Measurements from ENCODE around the gene ANKRD55.
"Not testable (repeated sequence)": the region's sequence is repeated elsewhere in the genome, so short reads cannot be mapped to it uniquely, and the experiment has no call there.

Gene ANKRD55

GRCh38 chr5:56233230-56233629 lies at the start of gene ANKRD55:
ANKRD55 (minus strand) TSS chr5:56233330; CDS start chr5:56232913, 417 bp downstream.
- DNase-seq (ENCODE audit: low read depth): no peak

GRCh38 chr5:56282216-56282615 lies 49.1 kb upstream of the ANKRD55 start:
- DNase-seq (ENCODE audit: low read depth): no peak

GRCh38 chr5:56281489-56282165 lies 48.5 kb upstream of the ANKRD55 start:
- DNase-seq (ENCODE audit: low read depth): no peak

- no peak for DNase-seq (ENCODE audit: low read depth)
Observed at GRCh38 chr5:56279979-56280378, 46.8 kb upstream of the ANKRD55 start.

- no peak for DNase-seq (ENCODE audit: low read depth)
Observed at GRCh38 chr5:56279291-56279690, 46.2 kb upstream of the ANKRD55 start.

- DNase-seq (ENCODE audit: low read depth): no peak
Observed at GRCh38 chr5:56278335-56278753, 45.2 kb upstream of the ANKRD55 start.

GRCh38 chr5:56277573-56277972 lies 44.4 kb upstream of the ANKRD55 start:
- DNase-seq (ENCODE audit: low read depth): no peak

- no peak for DNase-seq (ENCODE audit: low read depth)
Observed at GRCh38 chr5:56273376-56273955, 40.3 kb upstream of the ANKRD55 start.

GRCh38 chr5:56272765-56273164 lies 39.6 kb upstream of the ANKRD55 start:
- DNase-seq (ENCODE audit: low read depth): no peak

- no peak for DNase-seq (ENCODE audit: low read depth)
Observed at GRCh38 chr5:56270568-56271392, 37.6 kb upstream of the ANKRD55 start.

GRCh38 chr5:56270058-56270457 lies 36.9 kb upstream of the ANKRD55 start:
- no peak for DNase-seq (ENCODE audit: low read depth)

GRCh38 chr5:56269216-56269927 lies 36.2 kb upstream of the ANKRD55 start:
- DNase-seq (ENCODE audit: low read depth): no peak

GRCh38 chr5:56268707-56269106 lies 35.6 kb upstream of the ANKRD55 start:
- DNase-seq (ENCODE audit: low read depth): not testable (repeated sequence)

- DNase-seq (ENCODE audit: low read depth): no peak
Observed at GRCh38 chr5:56267856-56268255, 34.7 kb upstream of the ANKRD55 start.

- no peak for DNase-seq (ENCODE audit: low read depth)
Observed at GRCh38 chr5:56264417-56265025, 31.4 kb upstream of the ANKRD55 start.

- no peak for DNase-seq (ENCODE audit: low read depth)
Observed at GRCh38 chr5:56262279-56262678, 29.1 kb upstream of the ANKRD55 start.

GRCh38 chr5:56259002-56259511 lies 25.9 kb upstream of the ANKRD55 start:
- peak; percentile 85 for DNase-seq (ENCODE audit: low read depth)

- DNase-seq (ENCODE audit: low read depth): not testable (repeated sequence)
Observed at GRCh38 chr5:56257763-56258529, 24.8 kb upstream of the ANKRD55 start.

GRCh38 chr5:56257010-56257409 lies 23.9 kb upstream of the ANKRD55 start:
- no peak for DNase-seq (ENCODE audit: low read depth)

GRCh38 chr5:56255502-56255901 lies 22.4 kb upstream of the ANKRD55 start:
- DNase-seq (ENCODE audit: low read depth): no peak

GRCh38 chr5:56253924-56254323 lies 20.8 kb upstream of the ANKRD55 start:
- no peak for DNase-seq (ENCODE audit: low read depth)

Measured in non-pigmented ciliary epithelial cell (primary cell).